T-helper 1 cell treated with Interleukin-12 subunit alpha and Interleukin-12 subunit beta and Interleukin-4 antibody, amounts not matched to agents 30 ng/mL and 1 ng/mL, for 36 hours (primary cell): ENCODE measurements around the gene SERPINB4. TPM values are rescaled to one million over a fixed set of nuclear protein-coding genes. Genes with fewer than 3 reads are reported as not detected.
"Not testable (repeated sequence)": the region's sequence is repeated elsewhere in the genome, so short reads cannot be mapped to it uniquely, and the experiment has no call there.

Source experiments
- intact Hi-C: fragments of 100-400 bp; cut with micrococcal nuclease; formaldehyde crosslinking; loops from one replicate; pipeline ENCODE4 v1.15.1; 2024
- total RNA-seq: library from RNA; stranded (reverse); gene quantifications from 2 replicates; pipeline ENCODE4 v1.2.3, GENCODE V29; 2022

The SERPINB4 gene
- not detected in 2 replicates for total RNA-seq

DNA sequence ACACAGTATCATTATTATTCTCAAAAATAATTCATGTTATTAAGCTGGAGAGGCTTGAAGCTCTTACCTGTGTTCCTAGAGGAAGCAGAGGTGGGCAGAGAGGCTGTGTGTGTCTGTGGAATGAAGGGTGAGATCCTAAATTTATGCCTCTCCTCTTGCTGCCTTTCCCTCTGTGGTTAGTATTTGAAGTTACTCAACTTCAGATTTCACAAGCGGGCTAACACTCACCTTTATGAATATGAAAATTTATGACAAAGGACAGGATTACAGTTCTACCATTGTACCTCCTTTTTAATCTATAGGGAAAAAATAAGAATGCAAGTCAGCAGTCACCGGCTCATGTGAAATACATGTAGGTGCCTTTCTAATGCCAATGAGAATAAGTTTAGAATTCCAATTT is at the start of gene SERPINB4:
Gene SERPINB4, minus strand, starts transcription at position 115 of the 400 bp plus-strand sequence. CDS start 679 bp downstream, outside the sequence.
- intact Hi-C loops = not testable (repeated sequence)

DNA sequence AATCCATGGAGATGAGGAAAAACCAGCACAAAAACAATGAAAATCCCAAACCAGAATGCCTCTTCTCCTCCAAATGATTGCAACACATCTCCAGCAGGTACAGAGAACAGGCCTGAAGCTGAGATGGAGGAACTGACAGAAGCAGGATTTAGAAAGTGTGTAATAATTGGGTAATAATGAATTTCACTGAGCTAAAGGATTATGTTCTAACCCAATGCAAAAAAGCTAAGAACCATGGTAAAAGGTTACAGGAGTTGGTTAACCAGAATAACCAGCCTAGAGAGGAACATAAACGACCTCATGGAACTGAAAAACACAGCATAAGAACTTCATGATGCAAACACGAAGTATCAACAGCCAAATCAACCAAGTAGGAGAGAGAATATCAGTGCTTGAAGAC is 45.0 kb upstream of the SERPINB4 start:
- intact Hi-C loops = no loop called here

DNA sequence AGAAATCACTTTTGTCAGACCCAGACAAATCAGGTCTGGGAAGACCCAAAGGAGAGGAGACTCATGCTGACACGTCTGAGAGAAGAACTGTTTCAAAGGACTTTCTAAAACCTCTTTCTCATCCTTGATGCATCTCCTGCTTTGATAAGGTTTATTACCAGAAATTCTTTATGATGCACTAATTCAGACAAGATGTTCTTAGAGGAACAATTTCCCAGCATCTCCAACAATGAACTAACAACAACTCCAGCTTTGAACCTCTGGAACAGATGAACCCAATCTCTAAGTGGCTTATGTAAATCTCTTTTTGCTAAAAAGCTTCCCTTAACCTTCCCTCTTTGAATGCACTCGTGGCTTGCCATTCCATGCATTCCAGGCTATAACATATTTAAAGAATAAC is 42.8 kb upstream of the SERPINB4 start:
- intact Hi-C loops = no loop called here

DNA sequence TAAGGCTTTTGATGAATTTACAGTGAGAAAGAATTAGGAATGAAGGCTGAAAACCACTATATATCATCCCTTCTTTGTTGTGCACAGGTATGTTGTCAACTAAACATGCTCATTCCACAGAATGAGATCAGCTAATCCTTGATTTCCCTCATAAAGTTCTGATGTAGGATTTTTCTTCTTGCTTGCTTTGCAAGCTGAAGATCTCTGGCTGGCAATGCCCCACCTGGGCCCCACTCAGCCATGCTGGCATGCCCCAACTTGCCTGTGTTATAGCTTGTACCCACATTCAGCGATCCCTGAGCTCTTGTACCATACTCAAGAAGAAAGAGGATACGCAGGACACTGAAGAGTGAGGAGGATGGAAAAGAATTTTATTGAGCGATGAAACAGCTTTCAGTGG is 40.7 kb upstream of the SERPINB4 start:
- intact Hi-C loops = no loop called here

DNA sequence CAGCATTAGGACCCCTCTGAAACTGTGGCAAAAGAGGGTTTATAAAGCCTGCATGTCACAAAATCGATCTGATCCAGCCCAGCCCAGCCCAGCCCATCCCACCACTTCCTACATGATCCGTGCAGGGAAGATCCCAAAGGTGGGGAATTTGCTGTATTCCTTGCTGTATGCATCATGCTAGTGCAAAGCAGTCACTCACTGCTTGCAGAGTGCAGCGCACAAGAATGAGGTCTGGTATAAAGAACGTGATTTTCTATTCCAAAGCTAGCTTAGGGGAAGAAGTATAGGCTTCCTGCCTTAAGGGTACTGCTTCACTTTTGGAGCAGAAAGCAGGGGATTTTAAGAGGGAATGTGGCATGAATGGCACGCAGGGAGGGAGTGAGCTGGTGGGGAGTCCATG is 39.8 kb upstream of the SERPINB4 start:
- intact Hi-C loops = no loop called here

DNA sequence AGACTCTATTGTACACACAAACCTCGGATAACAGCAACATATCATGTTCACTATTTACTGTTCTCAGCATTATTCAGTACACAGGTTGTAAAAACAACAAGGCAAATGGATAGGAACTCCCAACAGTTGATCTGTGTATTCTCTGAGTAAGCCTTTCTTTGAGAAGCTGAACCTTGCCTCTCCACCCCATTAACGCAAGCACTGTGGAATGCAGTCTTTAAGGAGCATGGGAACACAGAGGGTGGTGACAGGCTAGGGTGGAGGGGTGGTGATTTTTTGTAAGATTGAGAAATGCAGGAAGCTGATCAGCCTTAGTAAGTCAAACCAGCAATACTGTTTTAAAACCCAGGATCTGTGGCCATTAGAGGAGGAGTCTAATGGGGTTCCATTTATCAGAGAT is 39.1 kb upstream of the SERPINB4 start:
- intact Hi-C loops = no loop called here

DNA sequence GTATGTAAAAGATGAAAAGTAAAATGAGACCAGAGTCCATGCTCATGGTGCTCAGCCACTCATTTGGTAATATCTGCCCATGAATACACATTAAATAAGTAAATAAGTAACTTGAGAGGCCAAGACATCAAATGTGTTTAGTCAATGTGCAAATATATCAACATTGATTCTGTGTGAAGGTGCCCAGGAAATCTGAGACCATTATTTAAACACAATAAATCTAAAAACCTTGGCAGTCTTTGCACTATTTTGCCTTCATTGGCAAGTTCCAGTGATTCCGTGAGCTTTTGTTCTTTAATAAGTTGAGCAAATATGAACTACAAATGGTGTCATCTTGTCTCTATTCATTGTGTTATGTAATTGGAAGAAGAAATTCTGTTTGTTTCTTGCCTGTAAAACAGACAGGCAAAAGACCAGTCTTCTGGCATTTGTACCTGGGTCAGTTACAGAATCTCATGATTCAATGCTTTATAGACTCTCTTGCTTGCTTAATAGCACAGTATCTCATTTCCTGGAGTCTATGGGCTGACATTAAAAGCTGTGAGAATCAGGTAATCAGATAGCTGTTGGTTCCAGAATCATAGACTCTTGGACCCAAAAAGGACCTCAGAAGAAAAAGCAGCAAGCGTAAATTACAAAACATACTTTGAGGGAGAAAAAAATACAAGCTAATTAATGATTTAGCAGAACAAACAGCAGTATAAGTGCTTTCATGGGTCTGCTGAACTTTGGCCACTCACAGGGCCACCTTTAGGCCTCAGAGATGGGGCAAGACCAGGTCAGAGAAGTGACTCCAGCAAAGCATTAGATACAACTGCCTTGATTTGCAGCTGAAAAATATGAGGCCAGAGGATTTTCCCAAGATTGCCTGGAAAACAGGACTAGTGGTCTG is 37.6 kb upstream of the SERPINB4 start:
- intact Hi-C loops = no loop called here

DNA sequence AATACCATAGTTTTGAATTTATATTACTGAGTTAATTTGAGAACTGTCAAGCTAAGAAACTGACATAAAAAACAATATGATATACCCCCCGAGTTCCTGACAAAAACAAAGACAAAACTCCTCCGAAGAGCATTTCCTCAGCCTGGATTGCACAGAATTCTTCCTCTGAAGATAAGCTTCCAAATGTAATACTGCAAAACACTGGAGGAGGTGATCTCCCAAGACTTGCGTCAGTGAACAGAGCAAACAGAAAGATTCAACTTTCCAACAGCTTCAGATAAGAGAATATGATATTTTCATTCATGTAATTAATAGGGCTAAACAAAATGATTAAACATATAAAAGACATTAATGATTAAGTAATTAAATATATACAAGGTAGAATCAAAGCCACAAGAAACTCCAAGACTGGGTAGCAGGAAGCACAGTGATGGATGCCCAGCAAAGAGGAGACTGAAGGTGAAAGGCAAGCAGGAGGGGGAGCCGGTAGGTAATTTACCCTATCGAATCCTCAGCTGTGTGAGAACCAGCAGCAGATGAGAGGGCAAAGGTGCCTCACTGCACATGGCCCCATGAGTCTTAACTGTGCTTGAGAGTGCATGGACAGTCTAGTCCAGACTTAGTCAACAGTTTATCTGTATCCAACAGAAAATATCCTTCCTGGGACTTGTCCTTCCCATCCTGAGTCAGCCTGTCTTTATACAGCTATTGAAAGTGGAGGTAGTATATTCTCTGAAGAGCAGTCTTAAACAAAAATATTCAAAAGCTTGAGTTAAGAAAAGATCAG is 36.0 kb upstream of the SERPINB4 start:
- intact Hi-C loops = no loop called here

DNA sequence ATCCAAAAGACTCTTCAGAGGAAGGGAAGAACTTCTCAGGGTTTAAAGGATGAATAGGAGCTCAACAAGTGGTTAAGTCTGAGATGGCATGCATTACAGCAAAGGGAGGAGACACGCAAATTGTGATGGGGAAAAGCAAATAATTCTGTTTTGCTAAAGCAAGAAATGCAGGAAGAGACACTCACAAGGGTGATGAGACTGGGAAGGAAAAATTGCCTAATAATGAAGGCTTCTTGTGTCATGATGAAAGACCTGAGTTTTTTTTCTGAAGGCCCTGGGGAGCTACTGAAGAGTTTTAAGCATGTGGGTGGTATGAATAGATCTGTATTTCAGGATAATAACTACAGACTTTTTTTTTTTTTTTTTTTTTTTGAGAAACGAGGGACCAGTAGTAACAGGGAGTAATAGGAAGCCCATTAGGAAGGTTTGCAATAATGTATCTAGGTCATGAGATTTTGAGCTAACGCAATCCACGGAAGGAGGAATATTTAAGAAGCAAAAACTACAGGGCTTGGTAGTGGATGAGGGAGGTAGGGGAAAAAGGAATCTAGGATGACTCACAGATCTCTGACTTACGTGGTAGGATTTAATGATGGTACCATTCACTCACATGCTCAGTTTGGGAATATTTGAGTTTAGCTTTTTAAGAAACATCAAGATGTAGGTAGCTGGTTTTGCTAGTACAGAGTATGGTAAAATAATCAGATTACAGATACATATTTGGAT is 33.6 kb upstream of the SERPINB4 start:
- intact Hi-C loops = no loop called here

DNA sequence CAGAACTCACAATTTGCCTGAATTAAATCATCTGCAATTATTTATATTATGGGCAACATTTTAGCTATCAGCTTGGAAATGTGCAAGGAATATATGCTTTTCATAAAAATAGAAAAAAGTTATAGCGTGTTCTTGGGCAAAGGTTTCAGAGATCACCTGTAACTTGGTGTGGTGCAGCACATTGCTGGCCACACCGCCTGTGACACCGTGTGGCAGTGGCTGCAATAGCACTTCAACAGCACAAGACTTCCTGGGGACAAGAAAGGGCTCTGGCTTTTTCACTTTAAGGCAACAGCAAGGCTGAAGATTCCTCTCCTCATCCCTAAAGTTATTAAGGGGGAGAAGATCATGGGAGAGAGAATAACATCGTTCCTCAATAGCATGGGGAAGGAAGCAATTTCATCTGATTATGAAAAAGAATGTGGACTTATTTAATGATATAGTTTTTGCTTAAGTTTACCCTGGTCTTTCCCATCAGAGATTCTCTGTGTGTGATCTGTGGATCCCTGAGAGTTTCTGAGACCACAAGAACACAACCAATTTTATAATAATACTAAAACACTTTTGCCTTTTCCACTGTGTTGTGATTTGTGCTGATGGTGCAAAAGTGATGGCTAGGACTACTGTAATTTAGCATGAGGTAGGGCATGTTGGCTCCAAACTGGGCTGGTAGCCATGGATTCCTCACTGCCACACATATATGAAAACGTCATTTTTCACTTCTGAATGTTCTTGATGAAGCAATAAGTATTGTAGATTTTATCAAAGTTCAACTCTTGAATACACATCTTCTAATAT is 32.7 kb upstream of the SERPINB4 start:
- intact Hi-C loops = no loop called here

DNA sequence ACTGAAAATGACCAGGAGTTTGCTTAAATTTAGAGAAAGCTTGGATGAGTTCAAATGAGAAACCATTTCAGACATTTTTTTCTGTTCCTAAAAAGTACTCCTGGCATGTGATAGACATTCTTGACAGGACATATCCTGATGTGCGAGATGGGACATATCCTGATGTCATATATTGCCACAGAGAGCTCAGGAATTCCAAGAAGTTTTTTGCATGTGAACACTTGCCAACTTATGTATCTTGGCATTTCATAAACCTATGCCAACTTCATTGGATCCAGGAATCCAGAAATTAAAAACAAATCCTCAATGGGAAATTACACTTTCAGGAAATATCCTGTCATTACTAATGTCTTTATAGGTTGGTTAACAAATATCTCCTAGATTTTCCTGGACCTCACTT is 20.5 kb upstream of the SERPINB4 start:
- intact Hi-C loops = no loop called here

DNA sequence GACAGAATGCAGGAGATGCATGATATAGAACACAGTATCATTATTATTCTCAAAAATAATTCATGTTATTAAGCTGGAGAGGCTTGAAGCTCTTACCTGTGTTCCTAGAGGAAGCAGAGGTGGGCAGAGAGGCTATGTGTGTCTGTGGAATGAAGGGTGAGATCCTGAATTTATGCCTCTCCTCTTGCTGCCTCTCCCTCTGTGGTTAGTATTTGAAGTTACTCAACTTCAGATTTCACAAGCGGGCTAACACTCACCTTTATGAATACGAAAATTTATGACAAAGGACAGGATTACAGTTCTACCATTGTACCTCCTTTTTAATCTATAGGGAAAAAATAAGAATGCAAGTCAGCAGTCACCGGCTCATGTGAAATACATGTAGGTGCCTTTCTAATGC is 17.7 kb upstream of the SERPINB4 start, which contains the start of gene SERPINB3:
Gene SERPINB3, minus strand, starts transcription at position 144 of the 400 bp plus-strand sequence. CDS start 677 bp downstream, outside the sequence.
- intact Hi-C loops = not testable (repeated sequence)

DNA sequence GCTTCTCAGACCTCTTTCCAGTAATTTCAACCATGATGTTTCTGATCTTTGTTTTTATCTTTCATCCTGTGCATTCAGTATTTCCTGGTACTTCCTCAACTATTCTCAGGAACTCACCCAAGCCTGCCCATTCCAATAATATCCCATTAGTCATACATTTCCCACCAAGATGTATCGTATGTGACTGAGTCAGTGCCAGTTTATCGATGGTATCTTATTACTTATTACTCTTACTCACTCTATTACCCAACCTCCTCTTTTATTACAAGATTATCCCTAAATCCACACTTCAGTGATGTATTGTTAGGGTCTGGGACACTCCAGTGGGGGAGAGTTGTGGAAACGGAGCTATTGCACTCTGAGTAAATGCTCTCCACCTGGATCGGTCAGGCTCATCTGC is 14.9 kb upstream of the SERPINB4 start:
- intact Hi-C loops = not testable (repeated sequence)

DNA sequence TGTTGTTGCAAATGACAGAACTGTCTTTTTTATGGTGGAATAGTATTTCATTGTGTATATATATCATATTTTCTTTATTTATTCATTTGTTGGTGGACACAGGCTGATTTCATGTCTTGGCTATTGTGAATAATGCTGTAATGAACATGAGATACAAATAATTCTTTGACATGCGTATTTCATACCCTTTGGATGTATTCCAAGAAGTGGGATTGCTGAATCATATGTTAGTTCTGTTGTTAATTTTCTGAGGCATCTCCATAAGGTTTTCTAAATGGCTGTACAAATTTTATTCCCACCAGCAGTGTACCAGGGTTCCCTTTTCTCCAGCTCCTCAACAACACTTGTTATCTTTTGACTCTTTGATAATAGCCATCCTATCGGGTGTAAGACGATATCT is 6.2 kb upstream of the SERPINB4 start:
- intact Hi-C loops = not testable (repeated sequence)

DNA sequence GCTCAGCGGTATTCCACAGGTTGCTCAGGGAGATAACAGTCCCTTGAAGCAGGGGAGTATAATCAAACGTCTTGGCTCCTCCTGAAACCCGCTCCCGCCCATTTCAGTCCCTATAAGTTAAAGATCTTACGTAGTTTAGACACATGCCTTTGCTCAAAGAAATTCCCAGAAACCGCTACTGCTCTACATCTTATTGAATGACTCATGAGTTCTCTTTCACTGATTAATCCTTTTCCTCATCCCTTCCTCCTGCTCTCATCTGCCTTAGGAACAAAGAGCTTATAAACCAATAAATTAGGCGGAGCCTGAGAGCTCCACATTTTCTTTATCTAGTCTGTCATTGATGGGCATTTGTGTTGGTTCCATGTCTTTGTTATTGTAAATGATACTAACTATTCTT is 4.2 kb upstream of the SERPINB4 start:
- intact Hi-C loops = no loop called here

DNA sequence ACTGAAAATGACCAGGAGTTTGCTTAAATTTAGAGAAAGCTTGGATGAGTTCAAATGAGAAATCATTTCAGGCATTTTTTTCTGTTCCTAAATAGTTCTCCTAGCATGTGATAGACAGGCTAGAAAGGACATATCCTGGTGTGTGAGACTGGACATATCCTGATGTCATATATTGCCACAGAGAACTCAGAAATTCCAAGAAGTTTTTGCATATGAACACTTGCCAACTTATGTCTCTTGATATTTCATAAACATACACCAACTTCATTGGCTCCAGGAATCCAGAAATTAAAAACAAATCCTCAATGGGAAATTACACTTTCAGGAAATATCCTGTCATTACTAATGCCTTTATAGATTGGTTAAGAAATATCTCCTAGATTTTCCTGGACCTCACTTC is 2.9 kb upstream of the SERPINB4 start:
- intact Hi-C loops = no loop called here

DNA sequence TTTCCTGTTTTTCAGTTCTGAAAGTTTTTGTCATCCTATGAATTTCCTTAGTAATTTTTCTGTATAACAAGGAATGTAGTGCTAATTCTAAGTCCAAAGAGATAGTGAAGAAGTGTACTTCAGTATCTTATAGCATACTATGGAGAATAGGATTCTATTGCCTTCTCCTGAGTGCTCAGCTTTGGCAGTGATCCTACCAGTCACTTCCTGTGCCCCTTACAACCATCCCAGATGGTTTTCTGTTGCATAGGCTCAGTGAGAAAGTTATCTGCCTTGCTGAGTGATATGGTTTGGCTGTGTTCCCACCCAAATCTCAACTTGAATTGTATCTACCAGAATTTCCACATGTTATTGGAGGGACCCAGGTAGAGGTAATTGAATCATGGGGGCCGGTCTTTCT is 638 bp upstream of the SERPINB4 start:
- intact Hi-C loops = not testable (repeated sequence)

DNA sequence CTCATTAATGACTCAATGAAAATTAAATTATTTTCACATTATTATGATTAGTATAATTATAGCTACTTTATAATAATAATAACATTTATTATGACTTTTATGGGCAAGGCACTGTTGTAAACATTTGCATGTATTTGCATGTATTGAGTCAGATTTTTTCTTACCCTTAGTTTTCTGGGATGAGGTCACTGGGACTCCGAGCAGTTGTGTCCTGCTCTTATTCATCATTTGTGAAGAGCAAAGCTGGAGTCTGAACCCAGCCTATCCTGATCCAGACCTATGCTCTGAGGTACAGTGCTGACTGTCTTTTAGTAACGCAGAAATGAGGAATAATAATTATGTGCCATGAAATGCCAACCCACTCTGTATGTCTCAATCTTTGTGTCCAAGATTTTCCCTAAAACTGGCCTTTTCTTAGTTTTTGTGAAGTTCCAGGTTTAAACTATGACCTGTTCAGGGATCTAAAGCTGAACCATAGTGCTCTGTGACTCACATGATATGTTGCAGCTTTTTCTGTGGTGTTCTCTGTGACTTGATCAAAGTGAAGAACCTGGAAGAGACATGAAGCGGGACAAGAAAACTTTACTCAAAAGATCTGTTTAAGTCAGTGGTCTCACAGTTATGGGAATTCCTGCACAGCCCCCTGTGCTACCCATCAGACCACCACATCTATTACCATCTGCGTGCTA is 1.2 kb downstream of the SERPINB4 start:
- intact Hi-C loops = not testable (repeated sequence)

DNA sequence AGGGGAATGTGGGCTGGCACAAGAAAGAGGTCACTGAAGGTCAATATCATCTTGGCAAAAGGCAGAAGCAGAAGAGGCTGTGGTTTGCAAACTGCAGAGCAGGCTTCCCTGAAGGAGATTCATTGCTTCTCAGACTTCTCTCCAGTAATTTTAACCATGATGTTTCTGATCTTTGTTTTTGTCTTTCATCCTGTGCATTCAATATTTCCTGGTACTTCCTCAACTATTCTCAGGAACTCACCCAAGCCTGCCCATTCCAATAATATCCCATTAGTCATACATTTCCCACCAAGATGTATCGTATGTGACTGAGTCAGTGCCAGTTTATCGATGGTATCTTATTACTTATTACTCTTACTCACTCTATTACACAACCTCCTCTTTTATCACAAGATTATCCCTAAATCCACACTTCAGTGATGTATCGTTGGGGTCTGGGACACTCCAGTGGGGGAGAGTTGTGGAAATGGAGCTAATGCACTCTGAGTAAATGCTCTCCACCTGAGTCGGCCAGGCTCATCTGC is 2.8 kb downstream of the SERPINB4 start:
- intact Hi-C loops = not testable (repeated sequence)

DNA sequence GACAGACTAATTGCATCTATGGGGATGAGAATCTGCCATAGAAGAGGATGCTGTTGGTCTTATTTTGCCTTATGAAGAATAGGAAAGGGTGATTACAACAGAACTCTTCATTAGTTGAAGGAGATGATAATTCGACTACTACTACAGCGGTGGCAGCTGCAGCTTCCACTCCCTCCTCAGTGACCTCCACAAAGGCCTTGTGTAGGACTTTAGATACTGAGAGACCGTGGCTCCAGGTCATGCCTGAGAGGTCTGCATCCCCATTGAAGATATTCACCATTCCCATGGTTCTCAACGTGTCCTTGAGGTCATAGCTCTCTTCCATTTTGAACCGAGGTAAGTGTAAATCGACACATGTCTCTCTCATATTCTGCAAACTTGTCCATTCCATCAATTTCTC is 6.4 kb downstream of the SERPINB4 start:
- intact Hi-C loops = no loop called here
